ENCODE data around the gene LMCD1. TPM values are rescaled to one million over a fixed set of nuclear protein-coding genes. Genes with fewer than 3 reads are reported as not detected.

LMCD1 gene
- total and polyA plus RNA-seq, 3 experiments from 2014 or later = 0.83 to 2.6 (median 2.0) TPM

DNA sequence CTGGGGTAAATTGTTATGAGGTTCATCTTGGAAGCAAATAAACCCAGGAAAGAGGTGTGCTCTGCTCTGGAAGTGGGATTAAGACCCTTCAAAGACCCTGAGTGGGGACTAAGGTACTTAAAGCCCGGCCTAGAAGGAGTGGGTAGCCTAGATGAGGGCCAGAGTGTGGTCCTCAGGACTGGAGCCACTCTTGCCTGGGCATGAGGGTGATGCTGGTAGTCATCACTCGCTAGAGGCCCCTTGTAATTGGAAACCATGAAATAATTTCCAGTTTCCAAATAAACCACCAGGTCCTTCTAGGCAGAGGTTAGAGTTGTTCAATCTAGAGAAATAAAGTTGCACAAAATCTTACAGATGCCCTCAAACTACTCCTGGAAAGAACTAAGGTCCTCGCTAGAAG, 15.2 kb upstream of the LMCD1 start:
- no peaks in the 10 kb centered on the region for H3K4me1 ChIP-seq (ENCODE audit: insufficient read depth, low read length)
- Mint-ChIP-seq H3K4me3 (no peak overlapping the region), H3K27ac (no peak overlapping the region), H3K36me3 (peaks cover 0 to 2% (median 0%) of the 10 kb centered on the region in 3 donors), H3K4me1 (no peaks in the 10 kb centered on the region), H3K9me3 (no peaks in the 10 kb centered on the region), H3K27me3 (no peaks in the 10 kb centered on the region)
- no peaks in the 10 kb centered on the region for H3K27me3 ChIP-seq (ENCODE audit: insufficient read depth, low read length, poor library complexity, severe bottlenecking)
- H3K4me3 ChIP-seq (ENCODE audit: low read length) = no peak overlapping the region
- no peak for DNase-seq
- no peak overlapping the region for H3K27ac ChIP-seq (ENCODE audit: low read depth, low read length)
- no peaks in the 10 kb centered on the region for H3K9me3 ChIP-seq (ENCODE audit: low read length)
- CTCF ChIA-PET = no interaction called here
- POLR2A ChIA-PET = no interaction called here
- H3K36me3 ChIP-seq (ENCODE audit: insufficient read depth, low read length) = no peaks in the 10 kb centered on the region

DNA sequence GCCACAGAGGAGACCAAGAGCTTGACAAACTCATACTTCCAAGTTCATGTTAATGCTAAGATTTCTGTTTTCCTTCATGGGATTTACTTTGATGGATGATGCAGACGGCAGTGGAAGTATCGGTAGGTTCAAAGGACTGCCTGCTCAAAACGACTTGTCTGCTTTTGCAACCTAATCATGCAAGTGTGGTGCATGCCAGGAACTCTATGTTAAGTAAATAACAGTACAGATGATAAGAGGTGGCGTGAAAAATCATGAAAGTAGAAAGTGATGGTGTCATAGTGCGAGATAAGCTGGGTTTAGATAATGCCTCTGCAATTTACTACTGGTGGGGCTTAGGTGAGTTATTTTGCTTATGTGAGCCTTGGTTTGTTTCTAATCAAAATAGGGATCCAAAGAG, 14.7 kb upstream of the LMCD1 start:
- peaks cover 2 to 4% of the 10 kb centered on the region in 2 donors for H3K27me3 Mint-ChIP-seq

DNA sequence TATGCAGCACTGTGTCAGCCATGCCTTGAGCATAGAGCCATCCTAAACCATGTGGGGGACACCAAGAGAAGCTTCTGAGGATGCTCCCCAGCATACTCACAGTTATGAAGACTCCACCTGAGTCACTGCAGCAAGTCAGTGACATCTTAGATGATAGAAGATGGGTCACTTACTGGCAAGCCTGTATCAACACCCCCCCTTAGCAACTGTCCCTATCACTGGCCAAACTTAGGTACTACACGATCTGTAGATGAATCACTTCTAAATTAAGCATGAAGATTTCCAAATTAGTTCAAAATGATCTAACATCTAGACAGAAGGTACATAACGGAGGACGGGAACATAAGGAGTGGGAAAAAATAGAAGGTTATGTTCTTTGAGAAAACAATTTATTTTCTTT, 13.2 kb upstream of the LMCD1 start:
- peaks cover 4 to 8% of the 10 kb centered on the region in 2 donors for H3K27me3 Mint-ChIP-seq
- H3K4me1 ChIP-seq (ENCODE audit: insufficient read depth, low read length) = no peaks in the 10 kb centered on the region
- H3K4me1 Mint-ChIP-seq = peaks cover 6 to 11% (median 9%) of the 10 kb centered on the region in 3 donors
- no peaks in the 10 kb centered on the region for H3K36me3 ChIP-seq (ENCODE audit: insufficient read depth, low read length)
- ChIA-PET CTCF (no interaction called here), POLR2A (no interaction called here)
- no peak overlapping the region for H3K4me3 ChIP-seq (ENCODE audit: low read length)
- no peak overlapping the region for H3K27ac ChIP-seq (ENCODE audit: low read depth, low read length)
- H3K4me3 Mint-ChIP-seq = no peak overlapping the region
- H3K27ac Mint-ChIP-seq = no peak overlapping the region
- H3K9me3 ChIP-seq (ENCODE audit: low read length) = no peaks in the 10 kb centered on the region
- H3K36me3 Mint-ChIP-seq = peaks cover 0 to 2% (median 0%) of the 10 kb centered on the region in 3 donors
- no peaks in the 10 kb centered on the region for H3K9me3 Mint-ChIP-seq
- no peak for DNase-seq
- H3K27me3 ChIP-seq (ENCODE audit: insufficient read depth, low read length, poor library complexity, severe bottlenecking) = no peaks in the 10 kb centered on the region

More for the DNA sequence above, 14.7 kb upstream of the LMCD1 start:
- ChIA-PET POLR2A (no interaction called here), CTCF (no interaction called here)
- H3K4me1 ChIP-seq (ENCODE audit: insufficient read depth, low read length) = no peaks in the 10 kb centered on the region
- H3K9me3 Mint-ChIP-seq = no peaks in the 10 kb centered on the region
- no peak overlapping the region for H3K27ac Mint-ChIP-seq
- no peaks in the 10 kb centered on the region for H3K36me3 ChIP-seq (ENCODE audit: insufficient read depth, low read length)
- H3K36me3 Mint-ChIP-seq = peaks cover 0 to 2% (median 0%) of the 10 kb centered on the region in 3 donors
- no peak overlapping the region for H3K4me3 Mint-ChIP-seq
- no peaks in the 10 kb centered on the region for H3K9me3 ChIP-seq (ENCODE audit: low read length)
- H3K27me3 ChIP-seq (ENCODE audit: insufficient read depth, low read length, poor library complexity, severe bottlenecking) = no peaks in the 10 kb centered on the region
- no peak overlapping the region for H3K27ac ChIP-seq (ENCODE audit: low read depth, low read length)
- DNase-seq = no peak
- H3K4me3 ChIP-seq (ENCODE audit: low read length) = no peak overlapping the region
- H3K4me1 Mint-ChIP-seq = no peaks in the 10 kb centered on the region

DNA sequence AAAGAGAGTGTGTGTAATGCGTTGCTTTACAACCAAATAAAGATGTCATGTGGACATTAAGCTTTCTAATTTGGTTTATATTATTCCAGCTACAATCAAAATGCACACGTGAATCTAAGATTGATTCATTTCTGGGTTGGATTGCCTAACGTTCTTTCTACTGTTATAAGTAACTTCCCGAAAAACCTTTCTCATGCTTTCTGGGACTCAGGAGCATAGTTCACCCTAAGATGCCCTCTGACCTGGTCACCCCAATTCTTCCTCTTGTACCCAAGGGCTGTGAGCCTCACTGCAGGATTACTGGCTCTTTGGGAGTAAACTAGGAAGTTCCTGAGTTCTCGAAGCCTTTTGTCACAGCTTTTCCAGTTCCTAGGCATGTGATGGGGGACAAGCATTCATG, 12.7 kb upstream of the LMCD1 start:
- H3K27ac ChIP-seq (ENCODE audit: low read depth, low read length) = no peak overlapping the region
- no peak for DNase-seq
- H3K36me3 ChIP-seq (ENCODE audit: insufficient read depth, low read length) = no peaks in the 10 kb centered on the region
- Mint-ChIP-seq H3K4me1 (peaks cover 6 to 12% (median 9%) of the 10 kb centered on the region in 3 donors), H3K27me3 (peaks cover 4 to 8% of the 10 kb centered on the region in 2 donors), H3K27ac (no peak overlapping the region), H3K4me3 (no peak overlapping the region), H3K9me3 (no peaks in the 10 kb centered on the region), H3K36me3 (peaks cover 0 to 2% (median 0%) of the 10 kb centered on the region in 3 donors)
- no peaks in the 10 kb centered on the region for H3K4me1 ChIP-seq (ENCODE audit: insufficient read depth, low read length)
- no peak overlapping the region for H3K4me3 ChIP-seq (ENCODE audit: low read length)
- no peaks in the 10 kb centered on the region for H3K27me3 ChIP-seq (ENCODE audit: insufficient read depth, low read length, poor library complexity, severe bottlenecking)
- POLR2A ChIA-PET = no interaction called here
- CTCF ChIA-PET = no interaction called here
- H3K9me3 ChIP-seq (ENCODE audit: low read length) = no peaks in the 10 kb centered on the region

DNA sequence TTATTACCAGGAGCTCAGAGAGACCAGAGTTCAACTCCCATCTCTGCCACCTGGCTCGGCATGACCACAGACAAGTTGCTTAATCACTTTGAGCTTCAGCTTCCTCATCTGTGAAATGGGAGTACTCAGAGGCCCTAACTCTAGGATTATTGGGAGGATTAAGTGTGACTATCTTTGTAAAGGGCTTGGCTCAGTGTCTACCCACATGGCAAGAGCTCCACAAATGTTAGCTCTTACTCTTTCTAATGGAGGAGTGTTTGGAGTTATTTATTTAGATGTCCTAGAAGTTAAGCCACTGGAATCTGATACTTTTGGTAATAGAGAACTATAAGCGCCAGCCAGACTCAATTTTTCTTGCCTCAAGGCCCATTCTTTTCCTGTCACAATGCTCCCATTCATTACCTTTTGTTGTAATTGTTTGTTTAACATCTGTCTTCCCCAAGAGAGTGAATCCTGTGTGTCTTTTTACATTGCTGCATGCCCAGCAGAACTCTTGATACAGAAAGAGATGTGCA, 12.3 kb upstream of the LMCD1 start:
- Histone ChIP-seq H3K4me1 (ENCODE audit: insufficient read depth, low read length) (no peaks in the 10 kb centered on the region), H3K27me3 (ENCODE audit: insufficient read depth, low read length, poor library complexity, severe bottlenecking) (no peaks in the 10 kb centered on the region), H3K9me3 (ENCODE audit: low read length) (no peaks in the 10 kb centered on the region), H3K27ac (ENCODE audit: low read depth, low read length) (no peak overlapping the region), H3K36me3 (ENCODE audit: insufficient read depth, low read length) (no peaks in the 10 kb centered on the region), H3K4me3 (ENCODE audit: low read length) (no peak overlapping the region)
- POLR2A ChIA-PET = no interaction called here
- no peak for DNase-seq
- CTCF ChIA-PET = no interaction called here
- Mint-ChIP-seq H3K27me3 (peaks cover 4 to 8% of the 10 kb centered on the region in 2 donors), H3K36me3 (peaks cover 0 to 2% (median 0%) of the 10 kb centered on the region in 3 donors), H3K9me3 (no peaks in the 10 kb centered on the region), H3K27ac (no peak overlapping the region), H3K4me1 (peaks cover 6 to 12% (median 9%) of the 10 kb centered on the region in 3 donors), H3K4me3 (no peak overlapping the region)

DNA sequence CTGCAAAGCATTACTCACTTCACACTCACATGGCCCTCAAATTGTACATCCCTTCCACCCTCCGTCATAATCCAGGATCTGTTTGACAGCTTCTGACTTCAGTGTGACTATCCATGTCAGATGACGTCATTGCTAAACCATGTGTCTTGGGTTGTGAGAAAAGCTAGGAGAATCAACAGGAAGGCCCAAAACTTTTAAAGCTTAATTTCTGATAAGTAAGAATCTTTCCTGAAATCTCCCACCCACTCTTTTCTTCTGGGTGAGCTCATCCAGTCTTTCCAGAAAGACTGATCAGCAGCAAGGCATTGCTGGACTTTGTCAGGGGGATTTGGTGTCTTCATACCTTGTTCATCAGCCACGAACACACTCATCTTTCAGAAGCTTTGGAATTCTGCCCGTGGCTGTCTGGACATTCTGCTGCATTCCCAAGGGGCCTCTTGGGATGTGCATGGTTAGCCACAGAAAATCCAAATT, 11.5 kb upstream of the LMCD1 start:
- Mint-ChIP-seq H3K27me3 (peaks cover 4 to 8% of the 10 kb centered on the region in 2 donors), H3K9me3 (no peaks in the 10 kb centered on the region), H3K27ac (no peak overlapping the region), H3K4me1 (peaks cover 6 to 12% (median 9%) of the 10 kb centered on the region in 3 donors), H3K36me3 (no peaks in the 10 kb centered on the region), H3K4me3 (no peak overlapping the region)
- Histone ChIP-seq H3K36me3 (ENCODE audit: insufficient read depth, low read length) (no peaks in the 10 kb centered on the region), H3K27ac (ENCODE audit: low read depth, low read length) (no peak overlapping the region), H3K4me3 (ENCODE audit: low read length) (no peak overlapping the region), H3K27me3 (ENCODE audit: insufficient read depth, low read length, poor library complexity, severe bottlenecking) (no peaks in the 10 kb centered on the region), H3K4me1 (ENCODE audit: insufficient read depth, low read length) (no peaks in the 10 kb centered on the region), H3K9me3 (ENCODE audit: low read length) (no peaks in the 10 kb centered on the region)
- CTCF ChIA-PET = no interaction called here
- DNase-seq = no peak
- POLR2A ChIA-PET = no interaction called here

DNA sequence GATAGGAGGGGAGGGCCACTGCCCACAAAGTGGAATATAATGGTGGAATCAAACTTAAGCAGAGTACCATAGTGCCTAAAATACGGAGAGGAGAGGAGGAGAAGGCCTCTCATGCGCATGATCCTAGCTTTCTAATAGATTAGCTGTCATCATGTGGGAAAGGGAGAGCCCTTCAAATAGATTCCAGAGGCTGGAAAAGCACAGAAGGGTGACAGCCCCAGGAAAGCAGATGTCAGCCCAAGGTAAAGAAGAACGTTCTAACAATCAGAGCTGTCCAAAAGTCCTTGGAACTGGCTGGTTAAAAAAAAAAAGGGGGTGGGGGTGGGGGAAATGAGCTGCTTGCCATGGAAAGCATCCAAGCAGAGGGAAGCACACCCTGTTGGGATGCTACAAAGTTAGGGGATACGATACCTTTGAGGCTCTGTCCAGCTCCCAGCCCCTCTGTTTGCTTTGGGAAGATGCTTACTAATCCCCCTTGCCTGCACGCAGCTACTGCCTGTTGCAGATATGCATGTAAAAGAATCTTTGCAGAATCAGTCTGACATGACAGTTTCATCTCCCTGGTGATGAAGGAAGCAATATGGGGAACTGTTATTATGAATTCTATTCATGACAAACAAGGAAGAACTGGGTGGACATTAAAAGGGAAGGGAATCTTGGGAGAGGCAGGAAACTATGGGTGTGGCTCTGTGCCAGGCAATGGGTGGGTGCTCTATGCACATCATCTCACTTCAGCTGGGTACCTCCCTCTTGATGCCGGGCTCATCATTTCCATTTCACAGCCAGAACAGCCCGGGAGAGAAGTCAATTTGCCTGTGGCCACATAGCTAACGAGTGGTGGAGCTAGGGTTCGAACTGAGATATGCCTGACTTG, 10.1 kb upstream of the LMCD1 start:
- CTCF ChIA-PET = no interaction called here
- H3K36me3 ChIP-seq (ENCODE audit: insufficient read depth, low read length) = no peaks in the 10 kb centered on the region
- POLR2A ChIA-PET = no interaction called here

DNA sequence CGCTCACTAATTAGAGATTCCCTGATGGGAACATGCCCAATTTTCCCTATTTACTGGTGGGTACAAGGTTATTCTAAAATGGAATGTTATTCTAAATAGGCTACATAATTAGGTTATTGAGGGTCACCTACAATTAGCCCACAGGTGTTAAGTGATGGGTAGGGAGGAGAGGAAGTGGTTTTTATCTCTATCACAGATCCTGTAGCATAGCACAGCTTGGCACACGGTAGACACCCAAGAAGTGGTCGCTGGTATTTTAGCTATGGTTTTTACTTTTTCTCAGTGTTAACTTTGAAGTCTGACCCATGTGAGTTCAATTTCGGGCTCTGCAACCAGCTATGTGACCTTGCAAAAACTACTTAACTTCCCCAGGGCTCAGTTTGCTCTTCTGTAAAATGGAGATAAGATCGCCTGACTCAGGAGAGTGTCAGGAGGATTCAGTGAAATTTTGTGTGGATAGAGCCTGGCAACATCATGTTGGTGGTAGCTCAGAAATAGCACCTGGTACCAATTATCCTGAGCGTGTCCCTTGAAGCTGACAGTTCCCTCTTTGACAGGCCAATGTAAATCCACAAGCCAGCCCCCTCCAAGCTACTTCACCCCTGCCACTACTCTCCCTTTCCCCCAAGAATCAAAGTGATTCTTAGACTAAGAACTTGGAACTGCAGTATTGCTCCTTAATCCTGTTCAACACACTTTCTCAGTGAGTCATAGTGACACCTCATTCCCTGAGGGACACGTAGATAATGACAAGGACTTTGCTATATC, 8.7 kb upstream of the LMCD1 start:
- no peaks in the 10 kb centered on the region for H3K27me3 ChIP-seq (ENCODE audit: insufficient read depth, low read length, poor library complexity, severe bottlenecking)
- Mint-ChIP-seq H3K4me1 (peaks cover 6 to 12% (median 9%) of the 10 kb centered on the region in 3 donors), H3K4me3 (no peak overlapping the region), H3K36me3 (no peaks in the 10 kb centered on the region), H3K27me3 (peaks cover 4 to 8% of the 10 kb centered on the region in 2 donors), H3K9me3 (no peaks in the 10 kb centered on the region), H3K27ac (no peak overlapping the region)
- ChIA-PET POLR2A (no interaction called here), CTCF (no interaction called here)
- DNase-seq = no peak
- H3K27ac ChIP-seq (ENCODE audit: low read depth, low read length) = no peak overlapping the region
- H3K36me3 ChIP-seq (ENCODE audit: insufficient read depth, low read length) = no peaks in the 10 kb centered on the region
- H3K9me3 ChIP-seq (ENCODE audit: low read length) = no peaks in the 10 kb centered on the region
- no peak overlapping the region for H3K4me3 ChIP-seq (ENCODE audit: low read length)
- H3K4me1 ChIP-seq (ENCODE audit: insufficient read depth, low read length) = no peaks in the 10 kb centered on the region

More for the DNA sequence above, 10.1 kb upstream of the LMCD1 start:
- no peak for DNase-seq
- H3K4me3 Mint-ChIP-seq = no peak overlapping the region
- H3K9me3 Mint-ChIP-seq = no peaks in the 10 kb centered on the region
- no peaks in the 10 kb centered on the region for H3K9me3 ChIP-seq (ENCODE audit: low read length)
- peaks cover 6 to 12% (median 9%) of the 10 kb centered on the region in 3 donors for H3K4me1 Mint-ChIP-seq
- H3K4me3 ChIP-seq (ENCODE audit: low read length) = no peak overlapping the region
- no peak overlapping the region for H3K27ac ChIP-seq (ENCODE audit: low read depth, low read length)
- H3K27me3 ChIP-seq (ENCODE audit: insufficient read depth, low read length, poor library complexity, severe bottlenecking) = no peaks in the 10 kb centered on the region
- H3K4me1 ChIP-seq (ENCODE audit: insufficient read depth, low read length) = no peaks in the 10 kb centered on the region
- H3K27ac Mint-ChIP-seq = no peak overlapping the region
- peaks cover 4 to 8% of the 10 kb centered on the region in 2 donors for H3K27me3 Mint-ChIP-seq
- no peaks in the 10 kb centered on the region for H3K36me3 Mint-ChIP-seq

Data from CD8-positive, alpha-beta memory T cell (primary cell).